ENCODE data around the gene KRT24.

Gene KRT24

DNA sequence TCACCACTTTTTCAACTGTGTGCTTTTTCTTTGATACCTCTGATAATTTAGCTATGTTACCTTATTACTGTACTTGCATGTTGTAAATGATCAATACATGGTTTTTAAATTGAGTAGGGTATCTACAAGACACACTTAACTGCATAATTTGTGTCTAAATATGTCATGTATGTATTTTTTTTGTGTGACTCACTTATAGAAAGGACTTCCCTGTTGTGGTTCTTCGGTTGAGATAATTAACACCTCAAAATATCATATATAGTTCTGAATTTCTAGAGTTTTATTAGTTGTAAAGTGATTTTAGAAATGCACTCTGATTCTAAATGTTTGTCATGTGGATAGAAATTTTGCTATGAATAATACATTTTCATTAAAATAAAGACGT is 24.0 kb downstream of the KRT24 start:
- H3K4me3 ChIP-seq (ENCODE audit: low read depth, low read length), result no peak overlapping the region
- TF ChIP-seq CTCF (IDR thresholded peaks at IDR 0.05; ENCODE audit: borderline replicate concordance, insufficient read depth, low read depth, low read length), result no peak

DNA sequence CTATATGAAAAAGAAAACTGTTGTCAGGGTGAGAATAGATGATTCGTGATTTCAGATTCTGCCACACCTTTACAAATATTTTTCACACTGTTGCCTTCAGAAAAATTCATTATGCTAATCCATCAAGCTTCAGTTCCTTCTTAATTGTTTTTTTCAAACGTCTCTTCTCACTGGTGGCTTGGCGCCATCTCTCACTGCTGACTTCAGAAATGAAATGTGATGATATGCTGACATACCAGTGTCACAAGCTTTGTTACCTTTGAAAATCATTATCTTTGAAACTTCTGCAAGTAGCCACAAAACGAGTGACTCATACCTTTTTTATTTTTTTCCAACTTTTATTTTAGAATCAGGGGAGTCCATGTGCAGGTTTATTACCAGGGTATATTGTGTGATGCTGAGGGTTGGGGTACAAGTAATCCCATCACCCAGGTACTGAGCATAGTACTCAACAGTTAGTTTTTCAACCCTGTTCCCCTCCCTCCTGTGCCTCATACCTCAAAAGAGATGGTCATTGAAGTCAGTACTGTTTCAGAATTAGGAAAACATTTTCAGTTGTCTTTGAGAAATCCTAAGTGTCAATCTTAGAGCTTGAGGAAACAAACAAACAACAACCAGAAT is 24.5 kb downstream of the KRT24 start:
- H3K4me3 ChIP-seq (ENCODE audit: low read depth, low read length), result no peak overlapping the region
- TF ChIP-seq CTCF (IDR thresholded peaks at IDR 0.05; ENCODE audit: borderline replicate concordance, insufficient read depth, low read depth, low read length), result no peak

DNA sequence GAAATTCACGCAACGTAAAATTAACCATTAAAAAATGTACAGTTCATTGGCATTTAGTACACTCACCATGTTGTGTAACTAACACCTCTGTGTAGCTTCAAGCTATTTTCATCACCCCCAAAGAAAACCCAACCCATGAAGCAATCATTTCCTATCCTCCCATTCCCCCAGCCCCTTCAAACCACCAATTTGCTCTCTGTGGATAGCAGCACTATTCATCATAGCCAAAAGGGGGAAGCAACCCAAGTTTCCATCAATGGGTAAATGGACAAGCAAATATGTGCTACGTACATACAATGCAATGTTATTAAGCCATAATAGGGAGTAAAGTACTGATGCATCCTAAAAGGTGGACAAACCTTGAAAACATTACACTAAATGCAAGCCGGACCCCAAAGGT is 27.6 kb downstream of the KRT24 start:
- TF ChIP-seq CTCF (IDR thresholded peaks at IDR 0.05; ENCODE audit: borderline replicate concordance, insufficient read depth, low read depth, low read length), result no peak

DNA sequence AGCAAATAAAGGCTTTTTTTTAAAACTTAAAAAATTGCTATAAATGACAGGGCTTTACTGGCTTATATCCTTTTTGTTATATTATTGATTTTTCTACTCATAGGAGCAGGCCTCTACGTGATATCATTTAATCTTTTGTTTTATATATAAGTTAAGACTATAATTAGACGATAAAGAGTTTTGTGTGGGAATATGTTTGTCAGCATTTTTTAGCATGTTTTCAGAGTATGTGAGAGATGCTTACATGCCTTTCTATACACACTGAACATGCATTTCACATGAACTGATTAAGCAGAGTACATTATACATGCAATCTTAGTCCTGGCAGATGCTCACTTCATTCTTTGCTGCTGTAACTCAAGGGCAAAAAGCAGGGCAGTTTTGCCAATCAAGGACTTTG is 30.9 kb downstream of the KRT24 start:
- TF ChIP-seq CTCF (IDR thresholded peaks at IDR 0.05; ENCODE audit: borderline replicate concordance, insufficient read depth, low read depth, low read length), result no peak
- no peak overlapping the region for H3K4me3 ChIP-seq (ENCODE audit: low read depth, low read length)

More for the DNA sequence above, 27.6 kb downstream of the KRT24 start:
- no peak overlapping the region for H3K4me3 ChIP-seq (ENCODE audit: low read depth, low read length)

GRCh38 chr17:40671282-40671681 is 32.3 kb downstream of the KRT24 start:
- no peak overlapping the region for H3K4me3 ChIP-seq (ENCODE audit: low read depth, low read length)
- no peak for TF ChIP-seq CTCF (IDR thresholded peaks at IDR 0.05; ENCODE audit: borderline replicate concordance, insufficient read depth, low read depth, low read length)

DNA sequence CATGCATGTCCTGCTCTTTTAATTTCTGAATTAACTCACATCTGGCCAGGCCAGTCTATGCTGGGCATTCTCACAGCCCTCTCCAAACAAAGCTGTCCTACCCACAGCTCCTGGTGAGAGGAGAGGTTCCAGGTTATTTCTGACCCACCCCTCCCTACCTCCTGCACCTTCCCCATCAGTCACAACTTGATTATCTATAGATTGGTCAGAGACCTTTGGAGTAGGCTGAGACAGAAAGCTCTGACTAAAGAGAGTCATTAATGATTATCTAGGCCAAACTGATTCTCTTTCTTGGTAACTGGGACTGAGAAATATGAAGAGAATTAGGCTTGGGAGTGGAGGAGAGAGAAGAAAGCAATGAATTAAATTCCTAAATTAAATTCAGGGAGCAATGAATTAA is 37.2 kb downstream of the KRT24 start:
- no peak overlapping the region for H3K4me3 ChIP-seq (ENCODE audit: low read depth, low read length)
- TF ChIP-seq CTCF (IDR thresholded peaks at IDR 0.05; ENCODE audit: borderline replicate concordance, insufficient read depth, low read depth, low read length), result no peak

- H3K4me3 ChIP-seq (ENCODE audit: low read depth, low read length), result no peak within 1 kb of the TSS
Measured at GRCh38 chr17:40664582-40665333, 38.8 kb downstream of the KRT24 start, which contains the start of gene KRT222. KRT222 (minus strand) TSS chr17:40665177; CDS start chr17:40665099, 78 bp downstream.

More at GRCh38 chr17:40664582-40665333, 38.8 kb downstream of the KRT24 start, which contains the start of gene KRT222:
- no peak for TF ChIP-seq CTCF (IDR thresholded peaks at IDR 0.05; ENCODE audit: borderline replicate concordance, insufficient read depth, low read depth, low read length)

Measured in GM12875 (cell line).